ENCODE data around the gene HOXB1.

The HOXB1 gene

DNA sequence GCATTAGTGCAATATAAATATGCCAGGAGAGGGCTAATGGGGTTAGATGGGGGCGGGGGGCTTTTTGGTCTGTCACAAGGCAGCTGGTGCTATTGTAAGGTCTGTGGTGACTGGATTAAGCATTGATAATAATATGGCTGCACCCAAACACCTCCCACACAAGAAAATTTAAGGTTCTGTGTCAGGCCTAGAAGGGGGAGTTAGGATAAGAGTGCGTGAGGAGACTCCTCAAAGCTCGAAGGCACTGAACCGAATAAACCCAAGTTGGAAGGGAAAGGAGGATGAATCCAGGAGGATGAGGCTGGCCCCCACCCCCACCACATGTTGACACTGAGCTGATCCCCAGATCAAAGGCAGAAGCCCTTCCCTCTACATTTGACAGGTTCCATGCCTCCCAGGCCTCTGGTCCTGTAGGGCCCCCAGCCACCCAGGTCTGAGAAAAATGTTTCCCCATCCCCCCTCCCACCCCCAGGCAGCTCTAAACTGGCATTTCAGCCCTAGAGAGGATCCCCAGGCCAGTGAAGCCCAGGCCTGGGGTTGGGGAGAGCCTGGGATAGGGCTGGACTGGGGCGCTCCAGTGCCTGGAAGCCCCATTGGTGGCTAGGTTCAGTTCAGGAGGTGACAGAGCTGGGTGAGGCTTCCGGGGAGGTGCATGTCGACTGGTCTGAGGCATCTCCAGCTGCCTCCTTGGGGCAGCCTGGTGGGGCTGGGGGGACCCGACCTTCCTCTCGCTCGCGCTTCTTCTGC lies 1.7 kb downstream of the HOXB1 start:
- Histone ChIP-seq H3K4me2 (ENCODE audit: insufficient read depth, low read length) (no peak overlapping the region), H3K4me3 (ENCODE audit: low read depth in 1 of 2, low read length in 2 of 2) (no peak overlapping the region), H3K79me2 (ENCODE audit: insufficient read depth, low read length) (no peaks in the 10 kb centered on the region), H3K4me1 (ENCODE audit: insufficient read depth, low read length) (no peaks in the 10 kb centered on the region), H4K20me1 (ENCODE audit: insufficient read depth, low read length) (no peaks in the 10 kb centered on the region), H2AFZ (ENCODE audit: low read depth, low read length) (no peak overlapping the region), H3K36me3 (ENCODE audit: insufficient read depth, low read length) (no peaks in the 10 kb centered on the region), H3K27me3 (ENCODE audit: insufficient read depth, low read length, poor library complexity) (peaks cover 15% of the 10 kb centered on the region), H3K9ac (ENCODE audit: low read depth, low read length) (no peak overlapping the region), H3K9me3 (ENCODE audit: insufficient read depth, low read length, severe bottlenecking) (no peaks in the 10 kb centered on the region), H3K27ac (ENCODE audit: low read length) (no peak overlapping the region)
- ATAC-seq (ENCODE audit: insufficient read depth, low read depth) (no peak), DNase-seq (no peak)
- TF ChIP-seq, protein P1, sequence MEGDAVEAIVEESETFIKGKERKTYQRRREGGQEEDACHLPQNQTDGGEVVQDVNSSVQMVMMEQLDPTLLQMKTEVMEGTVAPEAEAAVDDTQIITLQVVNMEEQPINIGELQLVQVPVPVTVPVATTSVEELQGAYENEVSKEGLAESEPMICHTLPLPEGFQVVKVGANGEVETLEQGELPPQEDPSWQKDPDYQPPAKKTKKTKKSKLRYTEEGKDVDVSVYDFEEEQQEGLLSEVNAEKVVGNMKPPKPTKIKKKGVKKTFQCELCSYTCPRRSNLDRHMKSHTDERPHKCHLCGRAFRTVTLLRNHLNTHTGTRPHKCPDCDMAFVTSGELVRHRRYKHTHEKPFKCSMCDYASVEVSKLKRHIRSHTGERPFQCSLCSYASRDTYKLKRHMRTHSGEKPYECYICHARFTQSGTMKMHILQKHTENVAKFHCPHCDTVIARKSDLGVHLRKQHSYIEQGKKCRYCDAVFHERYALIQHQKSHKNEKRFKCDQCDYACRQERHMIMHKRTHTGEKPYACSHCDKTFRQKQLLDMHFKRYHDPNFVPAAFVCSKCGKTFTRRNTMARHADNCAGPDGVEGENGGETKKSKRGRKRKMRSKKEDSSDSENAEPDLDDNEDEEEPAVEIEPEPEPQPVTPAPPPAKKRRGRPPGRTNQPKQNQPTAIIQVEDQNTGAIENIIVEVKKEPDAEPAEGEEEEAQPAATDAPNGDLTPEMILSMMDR (IDR thresholded peaks at IDR 0.05; ENCODE audit: borderline replicate concordance, extremely low read depth, low read length, poor library complexity, severe bottlenecking) = no peak
- TF ChIP-seq EZH2 (IDR thresholded peaks at IDR 0.05; ENCODE audit: borderline replicate concordance, low read depth, low read length, severe bottlenecking) = no peak

DNA sequence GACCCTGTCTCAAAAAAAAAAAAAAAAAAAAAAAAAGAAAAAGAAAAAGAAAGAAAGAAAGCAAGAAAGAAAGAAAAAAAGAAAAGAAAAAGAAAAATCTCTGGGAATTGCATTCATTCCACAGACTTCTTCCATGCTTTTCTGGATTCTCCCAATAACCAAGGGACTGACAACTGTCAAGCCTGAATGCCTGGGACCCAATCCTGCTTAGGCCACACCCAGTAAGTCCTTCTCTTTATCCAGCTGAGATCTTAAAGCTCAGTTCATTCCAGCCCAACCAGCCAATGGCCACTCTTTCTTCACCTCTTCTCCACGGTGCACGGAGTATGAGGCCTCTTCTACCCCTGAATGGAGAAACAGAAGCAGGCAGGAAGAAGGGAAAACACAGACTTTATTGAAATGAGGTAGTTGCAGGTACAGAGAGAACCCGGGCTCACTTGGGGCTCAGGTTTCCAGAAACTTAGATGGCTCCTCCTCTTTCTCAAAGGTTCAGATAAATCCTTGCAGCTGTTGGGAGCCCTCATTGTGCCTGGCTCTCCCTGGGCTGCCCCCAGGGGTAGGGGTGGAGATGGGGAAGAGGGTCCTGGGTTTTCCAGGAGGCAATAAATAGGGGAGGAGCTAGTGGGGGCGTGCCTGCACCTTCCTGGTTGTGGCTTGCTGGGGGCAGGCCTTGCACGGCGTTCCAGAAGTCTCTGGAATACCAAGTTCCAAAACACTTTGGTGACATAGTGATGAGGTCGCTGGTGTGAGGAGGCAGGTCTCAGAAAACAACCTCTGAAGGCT lies 2.5 kb downstream of the HOXB1 start:
- Histone ChIP-seq H3K4me1 (ENCODE audit: insufficient read depth, low read length) (no peaks in the 10 kb centered on the region), H3K27me3 (ENCODE audit: insufficient read depth, low read length, poor library complexity) (peaks cover 15% of the 10 kb centered on the region), H3K36me3 (ENCODE audit: insufficient read depth, low read length) (no peaks in the 10 kb centered on the region), H3K79me2 (ENCODE audit: insufficient read depth, low read length) (no peaks in the 10 kb centered on the region), H3K27ac (ENCODE audit: low read length) (no peak overlapping the region), H3K9ac (ENCODE audit: low read depth, low read length) (no peak overlapping the region), H4K20me1 (ENCODE audit: insufficient read depth, low read length) (no peaks in the 10 kb centered on the region), H3K9me3 (ENCODE audit: insufficient read depth, low read length, severe bottlenecking) (no peaks in the 10 kb centered on the region), H3K4me2 (ENCODE audit: insufficient read depth, low read length) (no peak overlapping the region), H2AFZ (ENCODE audit: low read depth, low read length) (no peak overlapping the region), H3K4me3 (ENCODE audit: low read depth in 1 of 2, low read length in 2 of 2) (no peak overlapping the region)
- ATAC-seq (ENCODE audit: insufficient read depth, low read depth) (no peak), DNase-seq (no peak)
- TF ChIP-seq, protein P1 (IDR thresholded peaks at IDR 0.05; ENCODE audit: borderline replicate concordance, extremely low read depth, low read length, poor library complexity, severe bottlenecking) = no peak
- no peak for TF ChIP-seq EZH2 (IDR thresholded peaks at IDR 0.05; ENCODE audit: borderline replicate concordance, low read depth, low read length, severe bottlenecking)

DNA sequence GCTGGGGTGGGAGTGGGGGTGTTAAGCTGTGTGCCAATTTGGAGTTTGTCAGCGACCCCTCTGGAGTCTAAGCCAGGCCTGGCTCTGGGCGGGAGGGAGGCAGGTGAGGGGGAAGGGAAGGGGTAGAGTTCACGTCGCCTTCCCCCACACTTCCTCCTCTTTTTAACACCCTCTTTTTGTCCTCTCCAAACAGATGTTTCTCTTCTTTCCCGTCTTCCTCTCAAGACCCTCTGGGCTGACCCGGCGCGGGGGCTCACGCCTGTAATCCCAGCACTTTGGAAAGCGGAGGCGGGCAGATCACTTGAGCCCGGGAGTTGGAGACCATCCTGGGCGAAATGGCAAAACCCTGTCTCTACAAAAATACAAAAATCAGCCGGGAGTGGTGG lies 3.3 kb downstream of the HOXB1 start:
- H2AFZ ChIP-seq (ENCODE audit: low read depth, low read length) = no peak overlapping the region
- ATAC-seq (ENCODE audit: insufficient read depth, low read depth) (no peak), DNase-seq (no peak)
- no peaks in the 10 kb centered on the region for H3K79me2 ChIP-seq (ENCODE audit: insufficient read depth, low read length)
- no peaks in the 10 kb centered on the region for H4K20me1 ChIP-seq (ENCODE audit: insufficient read depth, low read length)
- no peak overlapping the region for H3K27ac ChIP-seq (ENCODE audit: low read length)
- no peak overlapping the region for H3K9ac ChIP-seq (ENCODE audit: low read depth, low read length)
- H3K36me3 ChIP-seq (ENCODE audit: insufficient read depth, low read length) = no peaks in the 10 kb centered on the region
- peaks cover 16% of the 10 kb centered on the region for H3K27me3 ChIP-seq (ENCODE audit: insufficient read depth, low read length, poor library complexity)
- TF ChIP-seq, protein P1 (IDR thresholded peaks at IDR 0.05; ENCODE audit: borderline replicate concordance, extremely low read depth, low read length, poor library complexity, severe bottlenecking) = no peak
- no peak for TF ChIP-seq EZH2 (IDR thresholded peaks at IDR 0.05; ENCODE audit: borderline replicate concordance, low read depth, low read length, severe bottlenecking)
- no peak overlapping the region for H3K4me3 ChIP-seq (ENCODE audit: low read depth in 1 of 2, low read length in 2 of 2)
- no peaks in the 10 kb centered on the region for H3K4me1 ChIP-seq (ENCODE audit: insufficient read depth, low read length)
- H3K4me2 ChIP-seq (ENCODE audit: insufficient read depth, low read length) = no peak overlapping the region
- H3K9me3 ChIP-seq (ENCODE audit: insufficient read depth, low read length, severe bottlenecking) = no peaks in the 10 kb centered on the region

Data from DND-41 (cell line).